HG03457 (cell line): ENCODE measurements around the gene USP2.

Source experiments
- ATAC-seq: cut with Tn5 transposase; IDR thresholded peaks from one replicate; pipeline ENCODE4 v1.9.1; 2021; ENCODE audit warnings: moderate number of reproducible peaks; ENCODE audit not compliant: unreplicated experiment

Gene USP2

DNA sequence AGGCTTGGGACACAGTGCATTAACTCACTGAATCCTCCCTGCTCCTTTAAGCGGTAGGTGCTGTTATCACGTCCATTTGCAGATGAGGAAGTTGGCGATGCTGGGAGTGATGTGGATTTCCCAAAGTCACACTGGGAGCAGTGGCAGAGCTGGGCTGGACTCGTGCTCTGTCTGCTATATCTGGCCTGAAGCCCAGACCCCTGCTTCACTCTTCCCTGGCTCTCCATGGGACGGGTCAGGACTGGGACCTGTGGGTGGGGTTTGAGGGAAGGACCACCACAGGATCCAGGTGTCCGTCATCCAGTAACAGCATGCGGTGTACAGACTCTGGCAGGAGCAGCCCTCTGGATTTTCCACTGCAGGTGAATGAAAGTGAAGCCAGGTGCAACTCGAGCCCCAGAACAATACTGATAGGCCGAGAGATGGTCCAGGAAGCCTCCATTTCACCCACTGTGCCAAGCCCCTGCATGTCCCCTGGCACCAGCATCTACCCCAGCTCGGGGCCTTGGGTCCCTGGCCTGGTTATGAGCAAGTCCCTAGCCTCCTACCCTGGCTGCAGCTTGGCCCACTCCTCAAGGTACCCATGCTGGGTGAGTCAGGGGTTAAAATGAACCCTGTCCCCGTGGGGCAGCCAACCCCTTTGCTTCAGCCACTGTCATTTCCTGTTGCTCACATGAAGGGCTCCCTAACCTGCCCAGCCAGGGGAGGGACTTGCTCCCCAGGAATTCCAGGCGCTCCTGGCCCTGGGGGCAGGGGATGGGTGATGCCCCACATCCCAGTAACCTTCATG lies 4.2 kb downstream of the USP2 start:
- ATAC-seq: no peak

DNA sequence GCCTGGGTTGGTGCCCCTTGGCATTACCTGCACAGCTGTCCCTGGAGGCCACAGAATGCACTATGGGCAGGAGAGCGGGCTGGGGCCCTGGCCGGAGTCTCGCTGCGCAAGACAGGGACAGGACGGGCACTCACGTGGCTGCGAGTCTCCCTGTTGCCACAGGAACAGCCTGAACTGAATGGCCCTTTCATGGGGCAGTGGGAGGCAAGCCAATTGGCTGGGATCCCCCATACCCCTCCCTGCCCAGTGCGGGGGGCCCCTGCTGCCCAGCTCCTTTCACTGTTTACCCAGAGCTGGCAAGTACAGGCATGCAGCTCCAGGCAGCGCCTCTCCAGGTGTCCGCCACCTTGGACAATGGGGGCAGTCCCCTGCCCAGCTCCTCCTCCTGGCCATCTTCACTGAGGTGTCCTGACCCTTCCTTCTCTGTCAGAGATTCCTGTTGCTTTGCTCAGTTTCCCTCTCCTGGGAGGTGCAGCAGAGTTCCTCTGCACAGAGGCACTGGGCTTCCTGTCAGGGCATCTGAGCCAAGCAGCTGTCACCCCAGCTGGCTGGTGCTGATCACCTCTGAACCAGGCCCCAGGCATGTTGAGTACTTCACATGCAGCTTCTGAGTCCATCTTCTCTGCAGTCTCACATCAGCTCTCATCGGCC lies 5.2 kb downstream of the USP2 start:
- no peak for ATAC-seq

DNA sequence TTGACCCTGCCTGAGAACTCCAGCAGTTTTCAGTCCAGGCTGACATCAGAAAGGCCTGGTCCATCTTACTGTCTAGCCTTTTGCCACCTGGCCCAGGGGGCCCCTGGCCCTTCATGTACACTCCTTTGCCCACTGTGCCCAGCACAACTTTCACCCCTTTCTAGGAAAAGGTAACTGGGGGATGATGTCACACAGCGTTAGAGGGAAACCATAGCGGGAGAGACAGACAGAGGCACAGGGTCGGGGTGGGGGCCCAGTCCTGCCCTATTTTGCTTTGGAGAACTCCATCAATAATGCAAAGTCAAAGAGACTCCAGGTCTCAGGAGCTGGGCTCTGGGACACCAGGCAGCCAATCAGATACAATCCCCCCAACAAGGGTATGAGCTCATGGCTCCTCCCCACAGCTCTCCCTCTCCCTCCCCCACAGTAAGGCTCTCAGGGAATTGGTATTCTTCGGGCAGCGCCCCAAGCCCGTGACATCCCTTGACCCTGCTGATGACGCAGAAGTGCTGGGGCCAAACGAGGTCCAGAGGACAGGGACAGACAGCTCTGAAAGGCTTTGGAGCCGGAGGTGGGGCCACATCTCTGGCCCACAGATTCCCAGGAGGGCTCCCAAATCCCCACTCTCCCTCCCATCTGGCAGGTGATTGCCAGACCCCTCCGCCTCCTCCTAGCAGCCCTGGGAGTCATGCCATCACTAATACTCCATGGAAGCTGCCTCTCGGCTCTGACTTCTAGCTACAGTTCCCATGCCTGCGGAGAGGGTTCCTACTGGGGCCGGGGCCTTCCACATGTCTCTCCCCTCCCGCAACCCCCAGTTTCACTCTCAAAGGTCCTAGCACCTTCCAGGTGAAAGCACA lies 5.9 kb downstream of the USP2 start:
- no peak for ATAC-seq

DNA sequence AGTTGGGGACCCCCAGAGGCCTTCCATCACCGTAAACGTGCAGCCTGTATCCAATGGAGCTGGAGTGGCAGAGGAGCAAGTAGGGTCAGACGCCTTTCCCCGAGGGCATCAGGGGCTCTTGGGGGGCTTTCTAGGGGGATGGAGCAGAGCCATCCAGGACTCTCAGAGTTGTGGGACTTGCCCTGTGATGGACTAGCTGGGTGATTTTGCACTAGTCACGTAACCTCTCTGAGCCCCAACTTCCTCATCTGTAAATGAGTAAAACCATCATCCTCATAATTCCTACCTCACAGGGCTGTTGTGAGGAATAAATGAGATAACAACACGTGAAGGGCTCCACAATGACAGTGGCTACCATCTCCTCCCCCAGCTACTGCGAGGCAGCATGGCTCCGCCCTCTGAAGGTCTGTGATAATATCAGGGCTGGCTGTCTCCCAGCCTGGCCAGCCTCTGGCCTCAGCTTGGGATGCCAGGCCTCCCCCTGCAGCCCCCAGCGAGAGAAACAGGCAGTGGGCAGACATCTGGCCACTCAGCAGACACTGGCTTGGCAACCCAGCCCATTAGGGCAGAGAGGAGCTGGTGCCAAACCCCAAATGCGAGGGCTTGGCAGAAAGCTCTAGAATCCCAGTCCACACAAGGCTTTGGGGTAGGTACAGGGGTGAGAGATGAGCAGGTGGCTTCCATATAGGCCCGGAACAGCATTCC lies 6.7 kb downstream of the USP2 start:
- ATAC-seq: no peak

DNA sequence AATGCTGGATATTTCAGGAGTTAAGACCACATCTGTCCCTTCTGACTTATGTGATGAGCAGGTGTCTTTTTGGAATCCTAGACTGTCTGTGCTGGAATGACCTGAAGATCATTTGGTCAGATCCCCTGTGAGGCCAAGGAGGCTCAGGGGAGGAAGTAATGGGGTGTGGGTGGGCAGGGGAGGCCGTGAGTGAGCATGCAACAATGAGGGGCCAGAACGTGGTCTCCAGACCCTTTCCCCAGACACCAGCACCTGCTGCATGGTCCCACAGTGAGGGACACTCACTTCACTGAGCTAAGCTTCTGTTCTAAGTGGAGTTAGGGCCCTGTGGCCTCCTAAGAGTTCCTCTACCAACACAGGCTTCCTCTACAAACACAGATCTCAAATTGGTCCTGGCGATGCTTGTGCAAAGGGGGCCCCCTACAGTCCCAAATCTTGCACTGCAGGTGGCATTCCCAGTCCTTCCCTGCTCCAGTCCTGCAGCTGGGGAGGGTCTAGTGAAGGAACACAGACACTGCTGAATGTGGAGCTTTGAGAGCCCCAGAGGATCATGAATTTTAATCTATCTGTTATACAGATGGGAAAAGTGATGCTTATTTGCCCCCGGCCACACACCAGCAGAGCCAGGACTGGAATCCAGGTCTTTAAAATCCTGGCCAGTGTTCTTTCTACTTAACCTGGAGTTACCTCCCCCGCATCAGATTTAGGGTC lies 7.4 kb downstream of the USP2 start:
- no peak for ATAC-seq

DNA sequence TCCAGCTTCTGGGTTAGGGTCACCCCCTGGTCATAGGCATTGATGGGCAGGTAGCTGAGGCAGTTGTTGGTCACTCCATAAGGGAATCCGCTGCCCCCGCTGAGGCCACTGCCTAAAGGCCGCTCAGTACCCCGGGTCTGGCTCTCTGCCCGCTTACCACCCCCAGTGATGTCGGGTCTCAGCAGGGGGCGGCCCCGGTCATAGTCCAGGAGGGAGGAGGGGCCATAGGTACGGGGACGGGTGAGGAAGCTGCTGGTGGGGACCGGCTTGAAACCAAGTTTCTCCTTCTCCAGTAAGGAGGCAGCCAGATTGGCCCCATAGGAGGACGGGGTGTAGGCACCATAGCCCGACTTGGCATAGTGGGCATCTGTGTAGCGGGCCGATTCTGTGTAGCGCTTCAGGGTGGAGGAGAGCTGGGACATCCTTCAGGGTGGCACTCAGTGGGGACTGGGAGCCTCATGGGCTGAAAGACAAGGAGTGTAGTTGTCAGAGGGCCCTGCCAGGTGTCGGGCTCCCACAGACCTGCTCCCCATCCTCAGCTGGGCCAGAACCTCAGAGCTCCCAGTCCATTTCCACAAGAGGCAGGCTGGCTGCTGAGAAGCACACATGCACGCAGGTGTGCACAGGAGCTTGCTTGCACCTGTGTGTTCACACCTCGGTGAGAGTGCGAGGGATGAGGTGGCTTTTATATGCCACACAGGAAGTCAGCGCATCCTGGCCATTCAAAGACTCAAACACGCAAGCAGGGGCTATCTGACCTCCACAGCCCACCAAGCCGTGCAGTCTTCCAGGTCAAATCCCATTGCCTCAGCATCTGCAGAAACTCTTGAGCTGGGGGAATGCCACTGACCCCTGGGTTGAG lies 8.2 kb downstream of the USP2 start:
- no peak for ATAC-seq

DNA sequence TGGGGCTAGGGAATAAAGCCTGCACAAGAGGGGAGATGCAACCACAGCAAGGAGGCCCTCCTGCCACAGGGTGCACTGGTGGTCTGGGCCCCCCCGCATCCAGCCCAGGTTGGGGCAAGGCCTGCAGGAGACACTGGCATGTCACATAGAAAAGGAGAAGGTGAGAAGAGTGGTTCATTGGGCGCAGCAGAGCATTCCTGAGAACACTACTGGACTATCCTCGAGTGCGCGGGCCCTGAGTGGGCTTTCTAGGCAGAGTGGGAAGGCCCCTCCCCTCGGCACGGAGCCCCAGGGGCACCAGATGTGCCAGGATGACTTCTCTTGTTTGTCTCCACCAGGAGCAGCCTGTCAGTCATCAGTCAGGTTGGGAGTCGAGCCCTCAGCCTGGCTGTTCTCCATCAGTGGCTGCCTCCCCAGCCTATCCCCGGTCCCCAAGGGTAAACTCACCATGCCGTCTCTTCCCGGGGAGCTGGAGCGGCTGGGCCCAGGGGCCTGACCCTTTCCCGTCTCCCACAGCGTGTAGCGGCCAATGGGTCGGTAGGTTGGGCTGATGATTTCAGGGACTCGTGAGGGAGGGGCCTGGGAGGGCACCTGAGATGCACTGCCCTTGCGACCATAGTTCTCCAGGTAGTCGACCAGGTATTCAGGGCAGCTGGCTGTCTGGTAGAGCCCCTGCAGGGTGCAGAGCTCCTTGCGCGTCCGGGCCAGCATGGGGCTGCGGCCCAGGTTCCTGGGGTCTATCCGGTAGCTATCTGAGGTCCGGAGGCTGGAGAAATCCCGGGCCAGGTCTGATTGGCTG lies 9.0 kb downstream of the USP2 start:
- ATAC-seq: no peak

DNA sequence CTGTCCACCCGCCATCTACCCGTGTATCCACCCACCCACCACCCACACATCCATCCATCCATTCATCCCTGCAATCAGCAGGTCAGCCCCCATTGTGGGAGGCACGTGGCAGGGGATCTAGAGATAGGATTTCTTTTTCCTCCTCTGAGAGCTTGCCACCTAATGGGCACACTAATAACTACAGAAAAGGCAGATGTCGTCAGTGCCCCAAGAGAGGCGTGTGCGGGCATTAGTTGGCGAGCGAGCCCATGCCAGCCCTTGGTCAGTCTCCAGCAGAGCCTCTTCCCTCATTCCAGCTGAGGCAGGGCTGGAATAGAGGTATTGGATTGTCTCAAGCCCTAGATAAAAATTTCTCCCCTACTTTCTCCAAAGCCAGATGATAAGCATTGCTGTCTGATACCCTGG lies 9.7 kb downstream of the USP2 start:
- ATAC-seq: no peak

DNA sequence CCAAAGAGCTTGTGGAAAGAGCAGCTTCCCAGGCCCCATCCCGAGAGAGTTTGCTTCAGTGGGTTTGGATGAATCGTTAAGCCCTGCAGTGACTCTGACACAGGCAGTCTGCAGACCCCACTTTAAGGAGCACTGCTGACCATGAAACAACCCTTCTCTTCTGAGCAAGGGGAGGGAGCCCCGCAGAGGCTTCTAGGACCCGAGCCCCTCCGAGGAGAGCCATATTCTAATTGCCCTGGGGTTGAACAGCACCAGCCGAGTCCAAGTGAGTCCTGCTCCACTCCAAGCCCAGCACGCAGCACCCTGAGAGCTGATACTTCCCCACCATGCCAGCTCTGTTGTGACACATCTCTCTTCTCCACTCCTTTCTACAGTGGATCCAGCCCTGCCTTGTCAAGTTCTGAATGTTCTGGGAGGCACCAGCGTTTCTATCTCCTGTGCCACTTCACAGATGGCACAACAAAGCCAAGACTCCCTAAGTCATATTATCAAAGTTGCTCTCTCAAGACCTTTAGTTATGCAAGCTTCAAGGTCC lies 10.4 kb downstream of the USP2 start:
- ATAC-seq: no peak

DNA sequence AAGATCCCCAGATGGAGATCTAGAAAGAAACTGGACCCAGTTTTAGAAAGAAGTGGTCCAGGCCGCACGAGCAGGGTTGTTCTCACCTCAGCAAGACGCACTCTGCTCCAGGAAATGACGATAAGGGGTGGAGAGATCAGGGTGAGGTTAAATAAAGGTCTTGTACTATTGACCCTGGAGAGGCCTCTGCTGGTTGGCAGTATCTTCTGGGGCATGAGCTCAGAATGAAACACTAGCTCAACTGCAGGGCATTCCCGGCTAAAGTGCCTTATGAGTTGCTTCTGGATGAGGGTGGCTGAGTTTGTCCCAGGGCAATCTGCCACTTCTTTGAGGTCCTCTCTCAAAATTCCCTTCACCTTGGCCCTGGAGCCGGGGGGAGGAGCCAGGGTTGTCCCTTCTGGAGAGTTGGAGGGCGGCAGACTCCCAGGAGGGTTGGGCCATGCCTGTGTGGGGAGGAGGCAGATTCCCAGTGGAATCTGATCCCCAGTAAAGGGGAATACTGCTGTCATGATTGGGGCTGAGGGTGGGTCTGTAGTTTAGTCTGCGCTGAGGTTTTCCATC lies 10.9 kb downstream of the USP2 start:
- ATAC-seq: no peak

DNA sequence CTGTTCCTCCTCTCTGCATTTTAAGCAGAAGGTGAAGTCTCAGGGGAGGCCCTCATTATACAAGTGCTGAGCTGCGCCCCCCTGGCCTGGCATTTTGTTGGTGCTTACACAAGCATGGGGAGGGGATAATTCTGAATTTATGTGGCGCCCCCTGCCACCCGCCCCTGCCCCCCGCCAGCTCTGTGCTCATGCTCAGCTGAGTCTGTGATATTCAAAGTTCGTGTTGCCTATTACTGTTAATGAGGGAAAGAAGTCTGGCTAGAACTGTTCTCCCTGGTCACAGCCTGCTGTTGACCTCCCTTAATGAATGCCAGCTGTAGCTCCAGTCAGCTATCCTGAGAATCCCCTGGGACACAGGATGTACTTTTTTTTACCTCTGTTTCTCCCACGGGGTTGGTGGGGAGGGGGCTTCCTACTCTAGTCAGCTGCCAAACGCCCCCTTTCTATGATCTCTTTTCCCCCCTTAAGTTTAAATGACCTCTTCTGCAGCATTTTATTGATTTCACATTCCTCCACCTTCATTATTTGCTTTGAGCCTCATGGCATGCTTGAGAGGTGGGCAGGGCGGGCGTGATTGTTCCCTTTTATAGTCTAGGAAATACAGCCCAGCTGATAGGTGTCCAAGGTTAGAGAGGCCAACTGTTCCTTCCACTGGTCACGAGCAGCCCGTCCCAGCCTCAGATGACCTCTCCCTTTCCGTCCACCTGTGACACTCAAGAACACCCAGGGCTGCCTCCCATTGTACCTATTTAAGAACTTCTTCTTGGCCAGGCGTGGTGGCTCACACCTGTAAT lies 12.2 kb downstream of the USP2 start:
- ATAC-seq: no peak

DNA sequence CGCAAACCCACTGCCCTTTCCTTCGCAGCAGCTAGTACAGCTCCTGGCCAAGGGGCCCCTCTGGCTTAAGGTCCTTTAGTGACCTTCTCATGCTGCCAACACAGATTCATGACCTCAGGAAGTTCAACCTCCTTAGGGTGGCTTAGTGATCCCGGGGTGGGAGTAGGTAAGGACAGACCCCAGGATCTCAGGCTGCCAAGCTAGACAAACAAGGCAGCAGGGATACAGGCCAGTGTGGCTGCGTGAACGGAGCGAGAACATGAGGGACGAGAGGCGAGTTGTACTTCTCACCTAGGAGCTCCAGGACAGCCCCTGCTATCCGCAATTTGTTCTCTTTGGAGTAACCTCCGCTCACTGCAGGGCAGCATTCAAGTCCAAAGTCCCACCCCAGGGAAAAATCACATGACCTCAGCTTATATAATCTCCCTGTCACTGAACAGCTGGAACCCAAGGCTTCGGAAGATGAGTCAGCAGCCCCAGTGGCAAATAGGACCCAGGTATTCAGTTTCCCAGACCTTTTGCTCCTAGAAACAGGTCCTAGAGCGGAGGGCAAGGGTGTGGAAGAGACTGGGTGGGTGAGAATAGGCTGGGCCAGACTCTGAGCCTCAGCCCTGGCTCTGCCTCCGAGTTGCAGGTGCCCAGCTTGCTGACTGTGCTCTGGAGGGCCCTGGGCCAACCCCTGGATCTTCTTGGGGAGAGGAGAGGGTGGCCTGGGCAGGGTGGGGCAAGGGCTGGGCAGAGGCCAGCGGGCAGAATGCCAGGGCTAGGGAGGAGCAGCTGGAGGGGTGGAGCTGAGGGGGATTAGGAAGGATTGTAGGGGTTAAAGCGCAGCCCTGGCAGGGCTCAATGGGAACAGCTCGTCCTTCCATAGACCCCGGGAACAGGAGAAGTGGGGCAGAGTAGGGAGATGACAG lies 13.1 kb downstream of the USP2 start:
- no peak for ATAC-seq

DNA sequence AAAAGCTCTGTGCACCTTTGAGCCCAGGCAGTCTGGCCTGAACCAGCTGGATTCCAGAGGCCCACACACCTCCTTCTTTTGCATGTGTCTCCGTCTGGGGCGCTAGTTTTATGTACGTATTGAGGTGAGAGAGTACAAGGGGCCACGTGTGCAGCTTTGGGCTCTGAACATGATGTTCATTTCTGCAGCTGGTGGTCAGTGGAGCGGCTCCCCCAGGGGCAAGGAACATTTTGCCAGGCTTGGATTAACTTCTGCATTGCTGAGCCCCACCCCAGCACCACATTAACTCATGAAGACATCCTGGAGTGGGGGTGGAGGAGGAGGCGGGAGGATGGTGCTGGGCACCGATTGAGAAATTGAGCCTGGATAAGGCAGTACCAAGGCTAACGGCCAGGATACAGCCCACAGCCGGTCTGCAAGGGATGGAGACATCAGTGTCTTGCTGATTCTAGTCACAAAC lies 13.8 kb downstream of the USP2 start:
- ATAC-seq: no peak

DNA sequence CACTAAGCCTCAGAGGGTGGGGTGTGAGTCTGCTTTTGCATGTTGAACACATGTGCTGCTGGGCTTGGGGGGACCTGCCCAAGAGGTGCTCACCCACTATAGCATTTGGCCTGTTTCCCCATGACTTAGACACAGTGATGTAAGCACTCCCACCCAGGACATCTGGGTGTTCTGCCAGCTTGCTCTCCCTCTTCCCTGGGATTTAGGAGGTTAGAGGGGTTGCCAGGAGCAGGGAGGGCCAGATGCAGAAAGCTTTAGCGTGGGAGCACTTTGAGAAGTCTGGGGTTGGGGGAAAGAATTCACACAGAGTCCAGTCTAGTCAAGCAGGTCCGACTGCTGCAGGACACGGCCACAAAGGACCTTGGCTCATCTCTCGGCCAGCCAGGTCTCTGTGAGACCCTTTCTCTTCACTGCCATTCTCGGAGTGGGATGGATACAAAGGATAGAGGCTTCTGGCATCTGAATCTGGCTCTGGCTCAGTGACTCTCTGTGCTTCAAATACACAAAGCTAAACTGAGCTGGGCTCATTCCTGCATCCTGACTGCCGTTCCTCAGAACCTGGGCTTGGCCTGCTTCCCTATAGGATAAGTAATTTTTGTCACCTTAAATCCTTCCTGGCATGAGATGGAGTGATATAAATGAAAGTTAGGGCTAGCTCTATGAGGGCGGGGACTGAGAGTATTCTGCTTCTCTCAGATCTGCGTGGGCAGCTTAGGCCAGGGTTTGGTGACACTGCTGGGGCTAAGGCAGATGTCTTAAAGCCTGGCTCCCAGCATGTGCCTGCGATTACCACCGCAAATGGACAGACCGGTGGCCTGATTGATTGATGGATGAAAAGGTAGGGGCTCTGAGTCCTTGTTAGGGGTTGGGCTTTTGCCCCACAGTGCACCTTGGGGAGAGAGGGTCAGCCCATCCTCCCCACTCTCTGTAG lies 14.5 kb downstream of the USP2 start:
- no peak for ATAC-seq

DNA sequence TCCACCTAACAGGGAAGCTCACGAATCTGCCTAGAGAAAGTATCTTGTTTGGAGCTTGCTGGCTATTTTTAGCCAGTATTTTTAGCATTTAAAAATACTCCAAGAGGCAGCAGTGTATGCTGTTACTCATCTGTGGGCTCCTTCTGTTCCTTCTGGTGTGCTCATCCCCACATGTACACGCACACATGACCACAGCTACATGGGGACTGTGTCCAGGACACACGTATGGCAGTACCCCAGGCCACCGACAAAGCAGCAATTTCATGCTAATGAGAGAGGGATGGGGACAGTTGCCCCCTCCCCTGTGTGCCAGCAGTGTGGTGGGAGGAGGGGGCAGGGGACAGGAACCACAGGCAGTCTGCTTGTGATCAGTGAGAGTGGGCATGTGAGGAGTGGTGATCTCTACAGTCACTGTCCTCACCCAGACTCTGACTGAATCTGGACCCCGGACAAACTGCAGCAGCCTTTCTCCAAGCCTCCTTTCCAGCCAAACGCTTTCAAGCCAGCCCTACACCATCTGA lies 16.4 kb downstream of the USP2 start:
- ATAC-seq: no peak
